BE2C (cell line): ENCODE results near the gene DYSF.

Source experiments
- DNase-seq: peaks from one replicate; pipeline ENCODE4 v3.0.0-alpha.2; 2020
- H3K27me3 ChIP-seq: fragments of 250-450 bp; sonication (Bioruptor Pico); 2 replicates; pipeline ENCODE4 v1.5.1; 2020; ENCODE audit warnings: mild to moderate bottlenecking
- H3K36me3 ChIP-seq: fragments of 250-450 bp; sonication (Bioruptor Pico); 2 replicates; pipeline ENCODE4 v1.5.1; 2020; ENCODE audit warnings: mild to moderate bottlenecking
- H3K4me1 ChIP-seq: fragments of 250-450 bp; sonication (Bioruptor Pico); 2 replicates; pipeline ENCODE4 v1.5.1; 2020
- H3K4me3 ChIP-seq: 2 replicates; pipeline ENCODE4 v1.5.1; 2011; ENCODE audit warnings: low read depth, low read length
- H3K9me3 ChIP-seq: fragments of 250-450 bp; sonication (Bioruptor Pico); 2 replicates; pipeline ENCODE4 v1.5.1; 2020
- TF ChIP-seq, protein P1 (sequence below): IDR thresholded peaks from 2 replicates; pipeline ENCODE4 v1.5.1; 2012; ENCODE audit warnings: mild to moderate bottlenecking, low read depth, low read length

The DYSF gene

DNA sequence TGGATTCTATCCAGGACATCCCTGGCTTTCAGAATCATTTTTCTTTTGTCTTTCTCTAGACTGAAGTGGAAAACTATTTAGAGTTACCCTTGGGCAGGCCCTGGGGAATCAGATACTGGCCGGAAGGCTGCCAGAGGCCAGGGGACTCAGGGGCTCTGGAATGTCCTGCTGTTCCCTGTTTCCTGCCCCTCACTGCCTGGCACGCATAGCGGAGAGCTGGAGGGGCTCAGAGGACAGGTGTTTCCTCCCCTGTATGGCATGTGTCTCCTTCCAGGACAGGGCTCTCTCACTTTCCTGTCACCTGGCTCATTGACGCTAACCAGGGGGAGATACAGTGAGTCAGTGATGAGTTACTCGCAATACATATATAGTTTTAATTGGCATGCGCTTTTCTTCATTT is 38.8 kb downstream of the DYSF start:
- H3K4me1 ChIP-seq = no peaks in the 10 kb centered on the region
- TF ChIP-seq, protein P1, sequence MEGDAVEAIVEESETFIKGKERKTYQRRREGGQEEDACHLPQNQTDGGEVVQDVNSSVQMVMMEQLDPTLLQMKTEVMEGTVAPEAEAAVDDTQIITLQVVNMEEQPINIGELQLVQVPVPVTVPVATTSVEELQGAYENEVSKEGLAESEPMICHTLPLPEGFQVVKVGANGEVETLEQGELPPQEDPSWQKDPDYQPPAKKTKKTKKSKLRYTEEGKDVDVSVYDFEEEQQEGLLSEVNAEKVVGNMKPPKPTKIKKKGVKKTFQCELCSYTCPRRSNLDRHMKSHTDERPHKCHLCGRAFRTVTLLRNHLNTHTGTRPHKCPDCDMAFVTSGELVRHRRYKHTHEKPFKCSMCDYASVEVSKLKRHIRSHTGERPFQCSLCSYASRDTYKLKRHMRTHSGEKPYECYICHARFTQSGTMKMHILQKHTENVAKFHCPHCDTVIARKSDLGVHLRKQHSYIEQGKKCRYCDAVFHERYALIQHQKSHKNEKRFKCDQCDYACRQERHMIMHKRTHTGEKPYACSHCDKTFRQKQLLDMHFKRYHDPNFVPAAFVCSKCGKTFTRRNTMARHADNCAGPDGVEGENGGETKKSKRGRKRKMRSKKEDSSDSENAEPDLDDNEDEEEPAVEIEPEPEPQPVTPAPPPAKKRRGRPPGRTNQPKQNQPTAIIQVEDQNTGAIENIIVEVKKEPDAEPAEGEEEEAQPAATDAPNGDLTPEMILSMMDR = no peak
- no peaks in the 10 kb centered on the region for H3K27me3 ChIP-seq
- H3K4me3 ChIP-seq = no peak overlapping the region
- H3K9me3 ChIP-seq = no peaks in the 10 kb centered on the region
- H3K36me3 ChIP-seq = no peaks in the 10 kb centered on the region
- no peak for DNase-seq

DNA sequence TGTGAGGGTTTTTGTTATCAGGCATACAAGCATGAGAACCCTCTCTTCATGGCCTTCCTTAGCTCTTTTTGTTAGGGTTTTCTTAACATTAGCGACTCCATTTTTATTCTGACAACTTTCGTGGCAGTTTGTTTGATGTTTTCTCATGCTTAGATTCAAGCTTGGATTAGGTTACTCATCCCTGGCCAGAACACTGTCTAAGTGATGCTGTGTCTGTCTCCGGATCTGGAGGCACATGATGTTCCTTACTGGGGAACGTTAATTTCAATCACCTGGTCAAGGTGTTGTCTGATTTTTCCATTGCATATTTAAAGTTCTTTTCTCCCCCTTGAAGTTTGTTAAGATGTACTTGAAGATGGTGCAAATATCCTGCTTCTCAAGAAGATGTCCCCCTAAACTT is 40.7 kb downstream of the DYSF start:
- Histone ChIP-seq H3K4me3 (no peak overlapping the region), H3K27me3 (no peaks in the 10 kb centered on the region), H3K36me3 (no peaks in the 10 kb centered on the region), H3K9me3 (no peaks in the 10 kb centered on the region), H3K4me1 (no peaks in the 10 kb centered on the region)
- TF ChIP-seq, protein P1 = no peak
- DNase-seq = no peak

DNA sequence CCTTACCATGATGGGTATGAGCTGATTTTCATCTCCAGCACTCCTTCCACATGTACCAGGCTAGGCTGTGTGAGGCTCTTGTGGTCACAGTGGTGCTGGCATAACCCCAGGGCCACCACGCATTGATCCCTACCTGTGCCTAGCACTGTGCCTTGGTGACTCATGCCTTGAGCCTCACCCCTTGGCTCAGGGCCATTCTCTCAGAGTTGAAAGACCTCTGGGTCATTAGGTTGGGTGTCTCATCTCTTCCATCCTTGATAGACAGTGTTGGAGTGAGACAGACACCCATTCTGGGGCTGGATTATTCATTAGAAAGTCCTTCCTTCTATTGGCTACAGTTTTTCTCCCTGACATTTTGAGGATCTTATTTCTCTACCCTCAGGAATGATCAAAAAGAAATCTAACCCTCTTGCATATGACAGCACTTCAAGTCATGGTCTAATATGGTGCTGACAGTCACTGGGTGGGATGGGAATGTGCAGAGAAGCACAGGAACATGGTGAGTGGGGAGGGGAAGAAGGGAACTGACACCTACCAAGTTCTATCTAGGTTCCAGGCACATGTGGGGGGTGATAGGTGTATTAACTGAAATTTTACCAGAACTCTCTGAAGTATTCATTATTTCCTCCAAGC is 41.3 kb downstream of the DYSF start:
- no peaks in the 10 kb centered on the region for H3K4me1 ChIP-seq
- H3K36me3 ChIP-seq = no peaks in the 10 kb centered on the region
- H3K9me3 ChIP-seq = no peaks in the 10 kb centered on the region
- no peak overlapping the region for H3K4me3 ChIP-seq
- no peaks in the 10 kb centered on the region for H3K27me3 ChIP-seq
- TF ChIP-seq, protein P1 = no peak
- DNase-seq = no peak

DNA sequence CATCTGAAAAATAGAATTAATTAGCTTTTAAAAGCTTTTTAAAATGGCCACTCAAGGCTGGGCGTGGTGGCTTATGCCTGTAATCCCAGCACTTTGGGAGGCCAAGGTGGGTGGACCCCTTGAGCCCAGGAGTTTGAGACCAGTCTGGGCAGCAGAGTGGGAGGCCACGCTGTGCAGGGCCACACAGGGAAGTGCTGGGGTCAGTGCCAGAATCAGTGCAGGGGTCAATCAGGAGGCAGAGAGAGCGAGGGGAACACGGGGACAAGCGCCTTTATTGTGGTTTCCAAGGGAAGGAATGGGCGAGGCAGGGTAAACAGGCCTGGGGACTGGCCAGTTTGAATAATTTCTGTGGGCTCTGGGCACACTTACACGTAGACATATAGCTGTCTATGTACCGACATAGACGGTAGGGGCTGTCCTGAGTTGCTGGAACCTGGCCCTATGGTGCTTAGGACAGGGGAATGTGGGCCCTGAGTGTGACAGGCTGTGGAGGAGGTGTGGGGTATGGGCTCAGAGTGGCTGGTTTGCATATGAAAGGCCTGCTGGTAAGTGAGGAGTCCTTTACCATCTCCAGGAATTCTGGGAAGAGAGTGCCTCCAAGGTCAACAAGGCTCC is 42.9 kb downstream of the DYSF start:
- no peak for DNase-seq
- TF ChIP-seq, protein P1 = no peak
- H3K9me3 ChIP-seq = no peaks in the 10 kb centered on the region
- no peaks in the 10 kb centered on the region for H3K27me3 ChIP-seq
- no peaks in the 10 kb centered on the region for H3K4me1 ChIP-seq
- H3K36me3 ChIP-seq = no peaks in the 10 kb centered on the region
- no peak overlapping the region for H3K4me3 ChIP-seq

DNA sequence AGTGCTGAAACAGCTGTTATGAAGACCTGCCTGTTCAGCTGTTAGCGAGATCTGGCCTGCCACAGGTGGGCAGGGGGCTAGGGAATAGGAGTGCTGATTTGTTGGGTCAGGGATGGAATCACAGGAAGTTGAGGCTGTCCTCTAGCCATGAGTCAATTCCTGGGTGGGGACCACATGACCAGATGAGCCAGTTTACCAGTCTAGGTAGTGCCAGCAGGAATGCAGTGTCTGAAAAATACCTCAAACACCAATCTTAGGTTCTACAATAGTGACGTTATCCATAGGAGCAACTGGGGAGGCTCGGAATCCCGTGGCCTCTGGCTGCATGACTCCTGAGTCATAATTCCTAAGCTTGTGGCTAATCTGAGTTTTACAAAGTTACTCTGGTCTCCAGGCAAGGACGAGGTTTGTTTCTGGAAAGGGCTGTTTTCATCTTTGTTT is 44.9 kb downstream of the DYSF start:
- H3K9me3 ChIP-seq = no peaks in the 10 kb centered on the region
- TF ChIP-seq, protein P1 = no peak
- DNase-seq = no peak

DNA sequence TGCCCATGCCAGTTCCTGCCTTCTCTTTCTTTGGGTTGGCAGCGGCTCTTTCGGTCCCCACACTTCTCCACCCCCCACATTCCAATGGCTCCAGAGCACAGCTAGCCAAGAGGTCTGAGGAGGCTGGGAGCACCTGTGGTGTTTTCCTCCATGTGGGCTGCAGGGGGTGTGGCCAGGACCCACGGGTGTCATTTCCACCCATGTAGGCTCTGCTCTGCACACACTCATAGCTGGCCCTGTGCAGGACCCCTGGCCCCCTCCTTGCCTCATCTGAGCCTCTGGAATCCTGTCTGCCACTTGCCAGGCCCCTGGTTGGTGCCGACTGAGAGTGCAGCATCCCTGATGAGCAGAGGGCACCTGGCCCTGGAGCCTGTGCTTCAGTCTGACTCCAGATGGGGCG is 46.3 kb downstream of the DYSF start:
- Histone ChIP-seq H3K27me3 (no peaks in the 10 kb centered on the region), H3K4me1 (no peaks in the 10 kb centered on the region), H3K4me3 (no peak overlapping the region), H3K36me3 (no peaks in the 10 kb centered on the region), H3K9me3 (no peaks in the 10 kb centered on the region)
- TF ChIP-seq, protein P1 = no peak
- DNase-seq = no peak

More for the DNA sequence above, 44.9 kb downstream of the DYSF start:
- H3K4me3 ChIP-seq = no peak overlapping the region
- H3K36me3 ChIP-seq = no peaks in the 10 kb centered on the region
- no peaks in the 10 kb centered on the region for H3K4me1 ChIP-seq
- H3K27me3 ChIP-seq = no peaks in the 10 kb centered on the region
